GM18508 (cell line): ENCODE results near the gene ZNF648.
"Not testable (repeated sequence)": the region's sequence is repeated elsewhere in the genome, so short reads cannot be mapped to it uniquely, and the experiment has no call there.

Experiments used
- ATAC-seq: cut with Tn5 transposase; IDR thresholded peaks from one replicate; pipeline ENCODE4 v1.9.1; 2021; ENCODE audit warnings: moderate number of reproducible peaks; ENCODE audit not compliant: insufficient read depth, unreplicated experiment

Gene ZNF648, protein sequence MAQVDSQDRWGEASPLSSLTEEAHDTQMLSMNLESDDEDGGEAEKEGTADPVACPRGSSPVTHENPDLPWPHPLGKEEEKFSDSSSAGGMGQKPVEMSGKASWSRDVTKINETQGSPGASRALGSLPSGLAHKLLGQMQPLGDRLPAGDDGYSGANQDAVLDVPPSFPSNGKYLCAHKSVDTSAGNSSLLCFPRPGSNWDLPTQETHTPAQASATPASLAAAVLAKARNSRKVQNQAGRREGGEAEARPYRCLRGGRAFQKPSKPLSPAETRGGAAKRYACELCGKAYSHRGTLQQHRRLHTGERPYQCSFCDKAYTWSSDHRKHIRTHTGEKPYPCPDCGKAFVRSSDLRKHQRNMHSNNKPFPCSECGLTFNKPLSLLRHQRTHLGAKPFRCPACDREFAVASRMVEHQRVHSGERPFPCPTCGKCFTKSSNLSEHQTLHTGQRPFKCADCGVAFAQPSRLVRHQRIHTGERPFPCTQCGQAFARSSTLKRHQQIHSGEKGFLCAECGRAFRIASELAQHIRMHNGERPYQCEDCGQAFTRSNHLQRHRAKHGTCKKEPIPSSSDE

DNA sequence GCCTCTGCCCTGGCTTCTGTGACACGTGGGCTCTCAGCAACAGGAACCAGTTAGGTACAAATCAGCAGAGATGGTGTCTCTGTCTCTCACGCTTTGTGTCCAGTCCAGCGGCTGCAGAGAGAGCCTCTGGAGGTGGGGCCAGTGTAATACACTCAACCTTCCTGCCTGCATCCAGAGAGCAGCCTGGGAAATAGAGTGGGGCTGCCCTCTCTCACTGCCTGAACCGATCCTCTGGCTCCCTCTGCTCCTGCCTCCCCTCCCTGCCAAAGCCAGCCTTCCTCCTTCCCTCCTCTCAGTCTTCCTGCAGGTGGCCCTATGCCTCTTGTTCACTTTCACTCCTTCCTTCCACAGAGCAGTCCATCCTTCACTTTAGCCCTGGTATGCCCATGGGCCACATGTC lies at the start of gene ZNF648:
TSS of gene ZNF648 (minus strand) at position 119 of the 400 bp plus-strand sequence. CDS start 3,702 bp downstream, outside the sequence.
- no peak for ATAC-seq

DNA sequence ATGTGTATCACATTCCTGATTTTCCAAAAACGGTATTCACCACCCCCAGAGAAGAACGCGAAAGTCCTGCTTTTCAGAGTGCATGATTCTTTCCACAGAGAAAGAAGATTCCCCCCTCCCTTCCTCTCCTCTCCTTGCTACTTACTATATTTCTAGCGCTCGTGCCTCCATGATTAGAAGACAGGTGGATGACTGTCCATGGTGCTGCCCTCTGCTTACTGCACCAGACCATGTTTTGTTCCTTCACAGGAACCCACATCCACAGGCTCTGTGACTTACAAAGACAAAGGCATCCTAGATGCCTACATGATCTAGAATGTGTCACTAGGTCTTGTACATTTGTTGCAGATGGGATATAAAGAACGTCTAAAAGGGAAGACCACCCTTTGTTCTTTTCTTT lies 49.1 kb upstream of the ZNF648 start:
- ATAC-seq = no peak

DNA sequence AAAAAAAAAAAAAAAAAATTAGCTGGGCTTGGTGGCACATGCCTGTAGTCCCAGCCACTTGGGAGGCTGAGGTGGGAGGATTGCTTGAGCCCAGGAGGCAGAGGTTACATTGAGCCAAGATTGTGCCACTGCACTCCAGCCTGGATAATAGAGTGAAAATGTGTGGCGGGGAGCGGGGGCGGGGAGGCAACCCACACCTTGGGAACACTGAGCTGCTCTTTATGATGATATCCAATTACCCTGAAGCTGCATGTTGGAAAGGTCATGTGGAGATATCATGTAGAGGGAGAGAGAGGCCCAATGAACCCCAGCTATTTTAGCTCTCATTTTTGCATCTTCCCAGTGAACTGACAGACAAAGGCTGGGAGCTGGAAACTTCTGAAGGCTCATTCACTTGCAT lies 48.3 kb upstream of the ZNF648 start:
- ATAC-seq = no peak

DNA sequence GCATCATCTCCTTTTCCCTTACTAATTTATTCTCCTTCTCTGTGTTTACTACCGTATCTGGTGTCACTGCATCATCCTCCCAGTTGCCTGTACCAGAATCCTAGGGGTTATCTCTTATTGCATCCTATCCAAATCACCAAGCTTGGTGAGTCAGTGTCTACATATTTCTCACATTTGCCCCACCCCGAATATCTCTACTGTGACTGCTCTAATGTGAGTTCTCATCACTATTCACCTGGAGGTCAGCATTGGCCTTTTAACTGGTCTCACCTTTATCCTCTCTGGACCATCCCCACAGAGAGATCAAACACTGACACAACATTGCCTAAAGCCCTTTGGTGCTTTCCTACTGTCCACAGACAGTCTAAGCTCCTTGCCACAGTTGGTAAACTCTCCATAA lies 45.7 kb upstream of the ZNF648 start:
- no peak for ATAC-seq

DNA sequence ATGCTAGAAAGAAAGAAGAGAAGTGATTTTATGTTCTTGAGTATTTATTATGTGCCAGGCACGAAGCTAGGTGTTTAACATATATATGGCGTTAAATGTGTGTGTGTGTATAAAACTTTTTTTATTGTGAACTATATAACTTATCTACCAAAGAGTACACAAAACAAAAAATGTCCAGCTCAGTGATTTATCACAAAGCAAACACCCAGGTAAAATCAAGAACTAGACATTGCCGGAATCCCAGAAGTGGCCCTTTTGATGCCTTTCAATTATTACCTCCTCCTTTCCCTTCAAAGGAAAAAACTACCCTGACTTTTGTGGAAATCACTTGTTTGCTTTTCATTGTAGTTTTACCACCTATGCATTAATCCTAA lies 40.5 kb upstream of the ZNF648 start:
- no peak for ATAC-seq

DNA sequence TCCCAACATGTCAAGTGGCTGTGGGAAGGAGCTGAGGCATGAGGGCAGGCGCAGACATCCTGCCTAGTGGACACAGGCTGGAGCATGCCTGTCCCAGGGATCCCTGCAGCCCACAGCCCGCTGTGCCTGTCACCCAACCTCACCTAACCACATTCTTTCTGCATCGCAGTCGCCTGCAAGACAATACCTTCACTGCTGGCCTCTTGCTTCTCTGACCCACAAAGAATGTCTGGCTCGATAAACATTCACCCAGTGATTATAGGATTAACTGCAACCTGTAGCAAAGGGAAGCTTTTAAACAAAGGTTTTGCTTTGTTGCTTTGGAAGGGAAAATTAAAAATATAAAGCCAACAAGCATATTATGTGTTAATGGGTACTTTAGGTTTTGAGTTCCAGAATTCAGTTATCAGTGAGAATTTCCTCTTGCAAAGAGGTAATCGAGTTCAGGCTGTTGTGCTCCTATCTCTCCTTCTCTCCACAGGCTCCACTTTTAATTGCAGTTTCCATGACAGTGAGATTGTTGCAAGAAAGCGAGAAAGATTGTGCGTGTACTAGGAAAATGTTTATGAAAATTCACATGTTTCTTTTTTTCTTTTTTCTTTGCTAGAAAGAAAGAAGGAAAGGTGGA lies 40.0 kb upstream of the ZNF648 start:
- no peak for ATAC-seq

DNA sequence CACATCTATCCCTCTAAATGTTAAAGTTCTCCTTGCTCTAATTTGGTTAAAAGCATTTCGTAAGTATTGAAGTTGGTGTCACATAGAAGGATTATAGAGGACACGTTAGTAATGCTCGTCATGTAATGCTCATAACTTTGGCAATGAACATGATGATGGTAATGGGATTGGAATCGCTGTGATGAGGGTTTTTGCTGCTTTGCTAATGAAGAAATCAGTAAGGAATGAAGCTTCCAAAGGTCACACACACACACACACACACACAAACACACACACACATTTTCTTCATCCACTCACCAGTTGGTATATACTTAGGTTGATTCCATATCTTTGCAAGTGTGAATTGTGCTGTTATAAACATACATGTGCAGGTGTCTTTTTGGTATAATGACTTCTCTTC lies 36.8 kb upstream of the ZNF648 start:
- ATAC-seq = no peak

DNA sequence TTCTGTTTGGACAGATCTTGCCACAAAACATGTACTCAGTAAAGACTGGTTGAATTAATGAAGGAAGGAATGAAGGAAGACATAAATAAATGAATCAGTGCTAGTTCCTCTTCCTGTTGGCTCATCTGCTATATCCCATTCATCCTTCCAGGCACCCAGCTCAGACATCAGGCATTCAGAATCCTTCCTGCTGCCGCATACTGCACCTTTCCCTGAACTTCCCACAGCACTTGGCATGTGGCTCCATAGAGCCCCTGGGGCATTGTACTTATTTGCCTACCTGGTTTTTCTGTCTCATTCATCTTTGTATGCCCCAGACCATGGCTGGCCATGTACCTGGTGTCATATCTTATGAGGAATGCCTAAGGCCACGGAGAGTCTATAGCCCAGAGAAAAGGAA lies 34.4 kb upstream of the ZNF648 start:
- no peak for ATAC-seq

DNA sequence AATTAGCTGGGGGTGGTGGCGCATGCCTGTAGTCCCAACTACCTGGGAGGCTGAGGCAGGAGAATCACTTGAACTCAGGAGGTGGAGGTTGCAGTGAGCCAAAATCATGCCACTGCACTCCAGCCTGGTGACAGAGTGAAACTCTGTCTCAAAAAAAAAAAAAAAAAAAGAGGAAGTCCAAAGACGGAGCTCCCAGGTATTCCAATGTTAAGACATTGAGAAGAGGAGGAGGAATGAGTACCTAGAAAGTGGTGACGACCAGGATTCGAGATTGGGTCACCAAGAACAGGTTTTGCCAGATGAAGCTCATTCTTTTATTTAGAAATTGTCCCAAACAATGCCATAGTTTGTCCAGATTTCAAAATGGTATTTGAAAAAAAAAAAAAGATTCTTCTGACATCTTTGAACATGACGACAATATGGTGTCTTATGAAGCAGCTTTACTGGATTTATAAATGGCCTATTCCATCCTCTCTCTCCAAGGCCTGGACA lies 33.0 kb upstream of the ZNF648 start:
- not testable (repeated sequence) for ATAC-seq

DNA sequence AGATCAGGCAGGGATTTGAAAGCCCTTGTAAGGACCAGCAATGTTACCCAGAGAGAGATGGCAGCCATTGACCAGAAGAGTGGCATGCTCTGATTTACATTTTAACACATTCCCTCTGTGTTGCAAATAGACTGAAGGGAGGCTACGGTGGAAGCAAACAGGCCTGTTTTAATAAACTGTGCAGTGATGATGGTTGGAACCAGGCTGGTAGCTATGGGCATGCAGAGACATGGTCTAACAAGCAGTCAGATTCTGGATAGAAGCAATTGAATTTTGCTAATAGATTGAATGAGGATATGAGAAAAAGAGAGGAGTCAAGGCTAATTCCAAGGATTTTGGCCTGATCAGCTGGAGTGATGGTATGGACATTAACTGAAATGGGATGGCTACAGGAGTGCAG lies 32.3 kb upstream of the ZNF648 start:
- no peak for ATAC-seq

DNA sequence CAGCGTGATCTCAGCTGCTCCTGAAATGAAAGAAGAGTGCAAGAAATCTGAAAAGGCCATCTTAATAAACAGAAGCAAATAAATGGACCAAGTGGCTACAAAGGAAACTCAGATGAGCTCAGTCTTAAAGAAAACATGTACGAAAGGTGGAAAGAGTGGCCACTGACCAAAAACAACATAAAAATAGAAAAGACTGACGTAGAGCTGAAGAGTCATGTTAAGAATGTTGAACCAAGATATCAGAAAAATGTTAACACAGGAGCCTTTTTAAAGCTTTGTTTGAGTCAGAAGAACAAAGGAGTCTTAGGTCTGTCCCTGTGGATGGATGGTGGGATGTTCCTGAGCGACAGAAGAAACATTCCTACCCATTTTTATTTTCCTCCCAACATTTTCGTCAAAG lies 30.8 kb upstream of the ZNF648 start:
- ATAC-seq = no peak

DNA sequence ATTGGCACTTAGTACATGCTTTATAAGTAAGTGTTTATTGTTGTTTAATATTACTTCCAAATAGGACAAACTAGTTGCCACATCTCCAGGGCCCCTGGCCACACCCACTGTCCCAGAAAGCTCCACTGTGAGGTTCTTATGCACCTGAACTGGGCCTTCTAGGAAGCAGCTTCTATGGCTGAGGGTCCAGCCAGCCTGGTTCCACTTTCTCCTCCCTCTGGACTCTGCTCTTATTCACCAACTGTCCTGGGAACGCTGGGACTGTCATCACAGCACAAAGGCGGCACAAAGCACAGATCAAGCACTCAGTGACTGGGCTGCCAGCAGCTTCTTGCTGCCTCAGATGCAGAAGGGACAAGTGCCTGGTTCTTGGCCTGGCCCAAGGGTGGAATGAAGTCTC lies 29.6 kb upstream of the ZNF648 start:
- ATAC-seq = no peak

DNA sequence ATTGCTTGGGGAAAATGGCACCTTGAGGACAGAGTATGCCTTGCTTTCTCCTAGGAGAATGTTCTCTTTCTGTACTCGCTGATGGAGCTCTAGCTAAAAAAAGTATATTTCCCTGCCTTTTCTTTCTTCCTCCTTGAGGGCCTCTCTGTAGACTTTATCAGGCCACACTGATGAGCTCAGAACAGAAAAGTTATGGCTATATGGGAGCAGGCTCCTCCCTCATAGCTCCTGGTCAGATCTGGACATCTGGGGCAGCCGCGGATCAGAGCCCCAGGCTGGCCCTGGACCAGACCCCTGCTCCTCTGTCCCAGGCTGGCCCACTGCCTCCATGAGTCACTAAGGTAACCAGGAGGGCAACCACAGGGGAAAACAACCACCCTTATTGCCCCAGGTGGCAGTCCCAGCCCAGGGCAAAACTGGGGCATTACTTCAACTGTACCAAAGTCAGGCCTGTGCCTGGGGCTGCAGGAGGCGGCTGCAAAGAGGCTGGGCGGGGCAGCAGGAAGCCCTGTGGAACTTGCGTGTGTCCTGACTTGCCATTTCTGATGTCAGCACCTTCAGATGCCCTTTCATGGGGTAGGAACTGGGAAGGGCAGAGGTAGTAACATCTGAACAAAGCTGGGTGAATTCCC lies 26.3 kb upstream of the ZNF648 start:
- ATAC-seq = no peak

DNA sequence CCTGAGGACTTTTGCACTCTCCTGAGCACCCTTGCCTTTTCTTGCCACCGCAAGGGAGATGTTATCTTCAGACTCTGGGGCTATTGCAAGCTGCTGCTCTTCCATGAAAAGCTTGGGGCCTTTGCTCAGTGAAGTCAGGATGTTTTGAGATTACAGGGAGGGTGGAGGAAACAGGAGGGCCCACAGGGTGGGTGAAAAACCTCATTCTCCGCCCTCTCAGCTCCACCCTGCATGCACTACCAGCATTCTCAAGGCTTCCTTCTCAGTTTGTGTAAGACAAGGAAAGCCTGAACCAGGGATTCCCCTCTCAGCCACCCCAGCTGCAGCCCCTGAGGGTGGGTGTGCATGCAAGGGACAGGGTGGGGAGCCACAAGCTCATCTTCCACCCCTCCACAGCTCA lies 25.8 kb upstream of the ZNF648 start:
- ATAC-seq = no peak

DNA sequence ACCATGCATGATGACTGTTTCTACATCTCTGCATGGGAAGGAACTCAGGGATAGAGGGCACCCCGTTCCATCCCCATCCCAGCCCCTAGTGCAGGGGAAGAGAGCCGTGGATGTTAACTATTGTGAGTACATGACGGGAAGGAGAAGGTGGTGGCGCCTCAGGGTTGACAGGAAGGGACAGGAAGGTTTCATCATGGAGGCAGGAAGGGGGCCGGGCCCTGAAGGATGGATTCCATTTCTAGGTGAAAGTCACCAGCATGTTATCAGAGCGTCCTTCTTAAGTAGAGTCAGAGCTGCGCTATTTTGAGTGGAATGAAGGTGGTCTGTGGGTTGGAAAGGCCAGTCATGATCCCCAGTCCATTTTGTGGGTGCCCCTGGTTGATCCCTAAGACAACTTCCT lies 25.1 kb upstream of the ZNF648 start:
- ATAC-seq = no peak

DNA sequence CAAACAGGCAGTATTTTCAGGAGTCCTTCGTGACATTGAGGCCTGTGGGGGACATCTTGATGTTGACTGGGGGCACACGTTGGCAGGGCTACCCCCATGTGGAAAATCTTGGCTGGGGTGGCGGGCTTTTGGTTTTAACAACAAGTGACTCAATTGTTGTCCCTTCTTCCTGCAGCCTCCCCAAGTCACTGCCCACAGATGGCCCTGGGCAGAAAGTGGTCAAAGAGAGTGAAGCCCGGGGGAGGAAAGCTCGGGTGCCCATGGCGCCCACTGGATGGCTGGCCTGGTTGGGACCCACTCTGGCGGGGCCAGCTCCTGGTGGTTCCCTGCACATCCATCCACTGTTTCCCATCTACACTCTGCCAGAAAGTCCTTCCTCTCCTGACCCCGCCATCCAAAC lies 24.6 kb upstream of the ZNF648 start:
- ATAC-seq = no peak

DNA sequence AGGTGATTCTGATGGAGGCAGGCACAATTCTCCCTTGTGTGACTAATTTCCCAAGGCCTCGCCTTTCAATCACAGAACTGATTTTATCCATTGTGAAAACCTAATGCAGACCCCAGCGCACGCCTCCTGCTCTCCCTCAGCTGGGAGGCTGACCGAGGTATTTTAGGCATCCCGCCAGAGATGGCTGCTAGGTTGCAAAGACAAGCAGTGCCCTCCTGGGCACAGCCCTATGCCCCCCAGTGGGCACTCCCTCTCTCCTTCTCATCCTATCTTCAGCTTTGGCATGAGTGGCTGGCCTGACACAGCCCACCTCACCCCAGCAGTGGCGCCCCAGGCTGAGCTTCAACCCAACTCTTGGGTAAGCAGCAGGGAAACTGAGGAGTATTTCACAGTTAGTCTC lies 24.2 kb upstream of the ZNF648 start:
- no peak for ATAC-seq

DNA sequence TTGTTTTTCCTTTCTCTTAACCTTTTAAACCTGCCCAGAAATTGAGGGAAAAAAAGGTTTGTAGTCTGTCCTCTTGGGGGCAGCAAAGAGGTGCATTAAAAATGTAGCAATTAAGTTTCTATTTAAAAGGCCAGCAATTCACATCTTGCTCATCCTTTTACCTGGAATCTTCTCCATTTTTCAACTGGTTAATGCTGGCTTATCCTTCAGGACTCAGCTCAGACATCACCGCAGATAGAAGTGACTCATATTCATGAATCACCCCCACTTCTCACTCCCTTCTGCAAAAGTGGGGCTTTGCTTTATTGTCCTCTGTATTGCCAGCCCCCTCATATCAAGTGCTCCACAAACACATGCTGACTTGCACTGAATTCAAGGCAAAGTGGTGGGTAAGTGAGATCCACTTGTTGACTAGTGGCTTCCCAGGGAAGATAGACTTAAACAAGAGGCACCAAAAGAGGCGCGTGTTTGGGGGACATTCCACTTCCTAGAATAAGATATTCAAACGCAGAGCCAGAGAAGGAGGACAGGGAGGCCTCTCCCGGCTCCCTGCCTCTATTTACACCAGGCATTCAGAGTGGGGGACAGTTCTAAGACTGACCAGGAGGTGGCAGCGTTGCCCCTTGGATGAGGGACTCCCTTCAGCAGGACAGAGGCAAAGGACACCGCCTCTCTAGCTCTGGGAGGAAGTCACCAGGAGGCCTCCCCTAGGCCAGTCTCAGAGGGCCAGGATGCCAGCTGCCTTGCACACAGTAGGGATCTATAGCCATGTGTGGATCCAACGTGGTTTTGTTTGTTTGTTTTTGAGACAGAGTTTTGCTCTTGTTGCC lies 23.2 kb upstream of the ZNF648 start:
- ATAC-seq = no peak

DNA sequence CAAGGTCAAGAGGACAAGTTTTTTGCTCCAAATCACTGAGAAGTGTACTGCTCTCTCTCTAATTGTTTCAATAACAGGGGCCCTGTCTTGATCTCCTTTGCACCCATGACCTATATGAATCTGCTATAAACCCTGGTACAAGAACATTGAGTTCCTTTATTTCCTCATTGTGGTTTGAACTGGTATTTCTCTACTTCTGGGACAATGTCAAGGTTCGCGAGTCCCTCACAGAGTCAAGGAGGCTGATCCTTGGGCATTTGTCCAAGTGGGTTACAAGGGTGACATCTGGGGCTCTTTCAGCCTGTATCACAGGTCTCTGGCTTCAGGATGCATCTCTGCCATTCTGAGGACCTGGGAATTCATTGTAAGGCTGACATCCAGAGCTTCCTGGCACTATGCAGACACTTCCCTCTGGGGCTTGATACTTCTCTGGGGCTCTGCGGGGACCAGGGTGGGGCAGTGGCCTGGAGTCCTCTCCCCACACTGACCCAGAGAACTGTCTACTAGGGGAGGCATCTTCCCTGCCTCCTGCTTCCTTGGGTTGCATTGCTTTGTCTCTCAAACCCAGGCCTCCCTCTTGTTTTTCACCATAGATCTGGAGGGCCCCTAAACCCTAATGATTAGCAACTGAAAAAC lies 22.5 kb upstream of the ZNF648 start:
- no peak for ATAC-seq
